Left cardiac atrium (tissue), 4 donors: ENCODE measurements around the gene METTL15. TPM values are rescaled to one million over a fixed set of nuclear protein-coding genes. Genes with fewer than 3 reads are reported as not detected.
A peak's percentile ranks its signal among the peaks of the same experiment; 100 is the strongest.
"Not testable (repeated sequence)": the region's sequence is repeated elsewhere in the genome, so short reads cannot be mapped to it uniquely, and the experiment has no call there.

ENCODE experiments used
- ATAC-seq, 2 donors: fragments of 200-7000 bp; cut with Tn5 transposase; one replicate each; pipeline ENCODE4 v1.9.1; 2020; ENCODE audit warnings: mild to moderate bottlenecking in 2 of 2, moderate library complexity in 2 of 2
- DNase-seq: peaks from one replicate; pipeline ENCODE4 v3.0.0-alpha.2; 2020
- intact Hi-C, 2 donors: fragments of 100-400 bp; cut with DNase I; formaldehyde crosslinking; loops; one replicate each; pipeline versions ENCODE4 v1.14.1 to v1.15.1; 2022 to 2023
- long read RNA-seq: library from polyadenylated mRNA; unstranded; transcript quantifications from one replicate; pipeline ENCODE4 v2.0.0, GENCODE V29; 2021
- total RNA-seq, 2 donors: library from RNA; stranded (reverse); fragmentation: NEBNext Ultra II Directional; extraction: Animal tissue kit (Norgen Biotek cat#: 25700); gene quantifications; one replicate each; pipeline ENCODE4 v1.2.1, GENCODE V29; 2021
- donor health status: DM: no; HTN: yes; CAD: no.
- donor health status: DM: no; HTN: yes; CAD: no; lungs with severe emphysema.
- donor health status: DM: yes; HTN: yes; CAD: no.
- donor health status: Dilated cardiomyopathy.

METTL15 gene
- total RNA-seq, result 1 to 10 TPM; 7.8 to 9.3 TPM
- long read RNA-seq, full-length matches to known transcripts, result 3 of 11 reads
- long read RNA-seq, partial matches to known transcripts, result 4 of 11 reads
- long read RNA-seq, other reads (novel, unspliced or antisense), result 4 of 11 reads

- intact Hi-C loops, result no loop called here
- peak; percentile 100 for ATAC-seq
- peak; percentile 100 for DNase-seq
Measured at GRCh38 chr11:28107750-28108618, at the start of gene METTL15, which contains the start of gene KIF18A. Gene METTL15 (plus strand): TSS chr11:28108388. CDS start chr11:28113335, 4,947 bp downstream. Gene KIF18A (minus strand): TSS chr11:28108156. CDS start chr11:28097947, 10,209 bp downstream.

- intact Hi-C loops, result no loop called here
- no peak for ATAC-seq
- no peak for DNase-seq
Measured at GRCh38 chr11:28071305-28071704, 36.9 kb upstream of the METTL15 start.

GRCh38 chr11:28072321-28072720 lies 35.9 kb upstream of the METTL15 start:
- ATAC-seq, result no peak
- intact Hi-C loops, result no loop called here
- no peak for DNase-seq

- ATAC-seq, result no peak
- DNase-seq, result no peak
- intact Hi-C loops, result no loop called here
Measured at GRCh38 chr11:28077521-28077920, 30.7 kb upstream of the METTL15 start.

GRCh38 chr11:28083118-28083517 lies 25.1 kb upstream of the METTL15 start:
- ATAC-seq, result no peak
- intact Hi-C loops, result no loop called here
- DNase-seq, result no peak

- DNase-seq (no peak), ATAC-seq (no peak)
- intact Hi-C loops, result no loop called here
Measured at GRCh38 chr11:28086569-28086968, 21.6 kb upstream of the METTL15 start.

- intact Hi-C loops, ATAC-seq, DNase-seq: not testable (repeated sequence)
Measured at GRCh38 chr11:28087192-28087591, 21.0 kb upstream of the METTL15 start.

GRCh38 chr11:28087693-28088092 lies 20.5 kb upstream of the METTL15 start:
- ATAC-seq, intact Hi-C loops: not testable (repeated sequence)

GRCh38 chr11:28089378-28089777 lies 18.8 kb upstream of the METTL15 start:
- no peak for DNase-seq
- intact Hi-C loops, result no loop called here

More at GRCh38 chr11:28087693-28088092, 20.5 kb upstream of the METTL15 start:
- not testable (repeated sequence) for DNase-seq

GRCh38 chr11:28090052-28090749 lies 18.0 kb upstream of the METTL15 start:
- ATAC-seq (no peak), DNase-seq (no peak)
- intact Hi-C loops, result no loop called here

More at GRCh38 chr11:28089378-28089777, 18.8 kb upstream of the METTL15 start:
- ATAC-seq, result no peak

GRCh38 chr11:28092786-28093185 lies 15.4 kb upstream of the METTL15 start:
- intact Hi-C loops, result no loop called here
- ATAC-seq, result no peak
- DNase-seq, result no peak

GRCh38 chr11:28098257-28098656 lies 9.9 kb upstream of the METTL15 start:
- ATAC-seq (no peak), DNase-seq (no peak)
- intact Hi-C loops, result no loop called here

GRCh38 chr11:28099715-28100114 lies 8.5 kb upstream of the METTL15 start:
- no peak for DNase-seq
- no peak for ATAC-seq
- intact Hi-C loops, result no loop called here

GRCh38 chr11:28100665-28101064 lies 7.5 kb upstream of the METTL15 start:
- intact Hi-C loops, result no loop called here
- ATAC-seq (no peak), DNase-seq (no peak)

GRCh38 chr11:28102300-28102699 lies 5.9 kb upstream of the METTL15 start:
- intact Hi-C loops, ATAC-seq, DNase-seq: not testable (repeated sequence)

GRCh38 chr11:28104425-28104824 lies 3.8 kb upstream of the METTL15 start:
- DNase-seq (no peak), ATAC-seq (no peak)
- intact Hi-C loops, result no loop called here

GRCh38 chr11:28104984-28105383 lies 3.2 kb upstream of the METTL15 start:
- no peak for DNase-seq
- intact Hi-C loops, result no loop called here
- no peak for ATAC-seq

- intact Hi-C loops, result no loop called here
- ATAC-seq (no peak), DNase-seq (no peak)
Measured at GRCh38 chr11:28105869-28106268, 2.3 kb upstream of the METTL15 start.

GRCh38 chr11:28106353-28107043 lies 1.7 kb upstream of the METTL15 start:
- ATAC-seq (no peak), DNase-seq (no peak)
- intact Hi-C loops, result no loop called here
